ENCODE results near the gene SAMM50.

The SAMM50 gene

DNA sequence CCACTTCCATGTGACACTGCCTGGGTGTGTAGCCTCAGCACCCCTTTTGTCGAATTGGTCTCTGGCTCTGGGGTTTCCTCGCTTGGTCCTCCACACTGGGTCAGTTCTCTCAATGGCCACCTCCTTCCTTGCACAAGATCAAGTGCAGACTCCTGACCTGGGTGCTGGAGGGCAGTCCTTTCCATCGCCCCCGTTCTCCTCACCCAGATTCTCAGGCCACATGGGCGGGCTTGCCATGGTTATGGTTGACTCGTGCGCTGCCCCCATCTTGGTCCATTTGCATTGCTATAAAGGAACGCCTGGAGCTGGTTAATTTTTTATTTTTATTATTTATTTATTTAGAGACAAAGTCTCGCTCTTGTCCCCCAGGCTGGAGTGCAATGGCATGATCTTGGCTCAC lies 63.4 kb downstream of the SAMM50 start:
- no peak for TF ChIP-seq CSDC2 (CRISPR knock-in tag; IDR thresholded peaks at IDR 0.05)
- TF ChIP-seq, protein P1, sequence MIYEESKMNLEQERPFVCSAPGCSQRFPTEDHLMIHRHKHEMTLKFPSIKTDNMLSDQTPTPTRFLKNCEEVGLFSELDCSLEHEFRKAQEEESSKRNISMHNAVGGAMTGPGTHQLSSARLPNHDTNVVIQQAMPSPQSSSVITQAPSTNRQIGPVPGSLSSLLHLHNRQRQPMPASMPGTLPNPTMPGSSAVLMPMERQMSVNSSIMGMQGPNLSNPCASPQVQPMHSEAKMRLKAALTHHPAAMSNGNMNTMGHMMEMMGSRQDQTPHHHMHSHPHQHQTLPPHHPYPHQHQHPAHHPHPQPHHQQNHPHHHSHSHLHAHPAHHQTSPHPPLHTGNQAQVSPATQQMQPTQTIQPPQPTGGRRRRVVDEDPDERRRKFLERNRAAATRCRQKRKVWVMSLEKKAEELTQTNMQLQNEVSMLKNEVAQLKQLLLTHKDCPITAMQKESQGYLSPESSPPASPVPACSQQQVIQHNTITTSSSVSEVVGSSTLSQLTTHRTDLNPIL (CRISPR knock-in tag; IDR thresholded peaks at IDR 0.05; ENCODE audit: low read depth) = no peak
- no peak for TF ChIP-seq TCF4 (CRISPR knock-in tag; IDR thresholded peaks at IDR 0.05; ENCODE audit: borderline replicate concordance)
- no peak for TF ChIP-seq RARB (CRISPR knock-in tag; IDR thresholded peaks at IDR 0.05)
- no peak for TF ChIP-seq GLIS3 (CRISPR knock-in tag; IDR thresholded peaks at IDR 0.05)
- no peak for TF ChIP-seq ISL1 (CRISPR knock-in tag; IDR thresholded peaks at IDR 0.05)
- TF ChIP-seq PPARA (CRISPR knock-in tag; IDR thresholded peaks at IDR 0.05; ENCODE audit: borderline replicate concordance) = no peak
- TF ChIP-seq POU6F1 (CRISPR knock-in tag; IDR thresholded peaks at IDR 0.05; ENCODE audit: borderline replicate concordance, low read depth) = no peak
- no peak for TF ChIP-seq ZFP3 (CRISPR knock-in tag; IDR thresholded peaks at IDR 0.05)
- TF ChIP-seq SNAI2 (CRISPR knock-in tag; IDR thresholded peaks at IDR 0.05) = no peak
- TF ChIP-seq ARNTL (CRISPR knock-in tag; IDR thresholded peaks at IDR 0.05; ENCODE audit: borderline replicate concordance, low read depth) = no peak
- TF ChIP-seq ZFP30 (CRISPR knock-in tag; IDR thresholded peaks at IDR 0.05) = no peak
- TF ChIP-seq, protein P2, sequence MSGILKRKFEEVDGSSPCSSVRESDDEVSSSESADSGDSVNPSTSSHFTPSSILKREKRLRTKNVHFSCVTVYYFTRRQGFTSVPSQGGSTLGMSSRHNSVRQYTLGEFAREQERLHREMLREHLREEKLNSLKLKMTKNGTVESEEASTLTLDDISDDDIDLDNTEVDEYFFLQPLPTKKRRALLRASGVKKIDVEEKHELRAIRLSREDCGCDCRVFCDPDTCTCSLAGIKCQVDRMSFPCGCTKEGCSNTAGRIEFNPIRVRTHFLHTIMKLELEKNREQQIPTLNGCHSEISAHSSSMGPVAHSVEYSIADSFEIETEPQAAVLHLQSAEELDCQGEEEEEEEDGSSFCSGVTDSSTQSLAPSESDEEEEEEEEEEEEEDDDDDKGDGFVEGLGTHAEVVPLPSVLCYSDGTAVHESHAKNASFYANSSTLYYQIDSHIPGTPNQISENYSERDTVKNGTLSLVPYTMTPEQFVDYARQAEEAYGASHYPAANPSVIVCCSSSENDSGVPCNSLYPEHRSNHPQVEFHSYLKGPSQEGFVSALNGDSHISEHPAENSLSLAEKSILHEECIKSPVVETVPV (CRISPR knock-in tag; IDR thresholded peaks at IDR 0.05) = no peak
- ATAC-seq = no peak

DNA sequence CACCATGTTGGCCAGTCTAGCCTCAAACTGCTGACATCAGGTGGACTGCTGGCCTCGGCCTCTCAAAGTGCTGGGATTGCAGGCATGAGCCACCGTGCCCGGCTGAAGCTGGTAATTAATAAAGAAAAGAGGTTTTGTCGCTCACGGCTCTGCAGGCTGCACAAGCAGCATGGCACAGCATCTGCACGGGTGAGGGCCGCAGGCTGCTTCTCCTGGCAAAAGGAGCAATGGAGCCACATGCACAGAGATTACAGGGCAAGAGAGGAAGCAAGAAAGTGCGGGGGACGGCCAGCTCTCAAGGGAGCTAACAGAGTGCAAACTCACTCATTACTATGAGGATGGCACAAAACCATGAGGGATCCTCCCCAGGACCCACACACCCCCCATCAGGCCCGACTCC lies 64.2 kb downstream of the SAMM50 start:
- no peak for ATAC-seq
- TF ChIP-seq ARNTL (CRISPR knock-in tag; IDR thresholded peaks at IDR 0.05; ENCODE audit: borderline replicate concordance, low read depth) = no peak
- TF ChIP-seq ISL1 (CRISPR knock-in tag; IDR thresholded peaks at IDR 0.05) = no peak
- TF ChIP-seq TOX (CRISPR knock-in tag; IDR thresholded peaks at IDR 0.05; ENCODE audit: borderline replicate concordance) = no peak
- TF ChIP-seq ZNF70 (CRISPR knock-in tag; IDR thresholded peaks at IDR 0.05) = no peak

GRCh38 chr22:44019846-44020245 lies 64.6 kb downstream of the SAMM50 start:
- no peak for TF ChIP-seq RARB (CRISPR knock-in tag; IDR thresholded peaks at IDR 0.05)
- ATAC-seq = no peak

DNA sequence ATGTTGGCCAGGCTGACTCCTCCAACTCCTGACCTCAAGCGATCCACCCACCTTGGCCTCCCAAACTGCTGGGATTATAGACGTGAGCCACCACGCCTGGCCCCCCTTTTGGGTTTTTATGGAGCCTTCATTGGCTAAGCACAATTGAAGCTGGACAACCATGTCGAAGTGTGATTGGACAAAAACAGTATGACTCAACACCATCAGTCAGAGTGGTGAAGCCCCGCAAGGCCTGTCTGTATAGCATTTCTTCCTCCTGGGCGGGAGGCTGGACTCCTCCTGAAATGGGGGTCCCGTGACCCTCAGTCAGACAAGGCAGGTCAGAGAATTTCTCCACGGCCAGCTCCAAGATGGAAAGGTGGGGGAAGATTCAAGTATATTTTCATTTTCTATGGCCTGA lies 65.7 kb downstream of the SAMM50 start:
- TF ChIP-seq, protein P1 (CRISPR knock-in tag; IDR thresholded peaks at IDR 0.05; ENCODE audit: low read depth) = no peak
- no peak for ATAC-seq

- 0 out of 2 replicates have a peak, but pooled peaks have one; percentile 46 for TF ChIP-seq TSHZ2 (CRISPR knock-in tag; IDR thresholded peaks at IDR 0.05)
- TF ChIP-seq PPARA (CRISPR knock-in tag; IDR thresholded peaks at IDR 0.05; ENCODE audit: borderline replicate concordance) = no peak
- no peak for TF ChIP-seq ZFP30 (CRISPR knock-in tag; IDR thresholded peaks at IDR 0.05)
- peak; percentile 75 for ATAC-seq
These were observed 68.4 kb downstream of the SAMM50 start for GRCh38 chr22:44023404-44024287.

Data from SK-N-SH treated with all-trans-retinoic acid at 6 μM for 48 hours (cell line).